Sigmoid colon (tissue), 4 donors: Measurements from ENCODE around the gene ECE1.

Source experiments
- EP300 ChIP-seq, 4 donors: sonication (generic); formaldehyde crosslinking; IDR thresholded peaks; one replicate each; pipeline ENCODE4 v1.6.1; 2017; ENCODE audit warnings: antibody characterized with exemption in 4 of 4
- POLR2A ChIP-seq, 2 donors: fragments of 450-650 bp; IDR thresholded peaks; one replicate each; pipeline ENCODE4 v1.6.1; 2016; ENCODE audit warnings: antibody characterized with exemption in 2 of 2, mild to moderate bottlenecking in 2 of 2, moderate library complexity in 2 of 2
- TF ChIP-seq, protein P1 (sequence below), 4 experiments: fragments of 450-650 bp in 3 of 4; fragments of 200-600 bp in 1 of 4; IDR thresholded peaks; one replicate each; pipeline ENCODE4 v1.5.1; 2016 to 2019; ENCODE audit warnings: antibody characterized with exemption in 4 of 4, mild to moderate bottlenecking in 3 of 4, moderate library complexity in 2 of 4

DNA sequence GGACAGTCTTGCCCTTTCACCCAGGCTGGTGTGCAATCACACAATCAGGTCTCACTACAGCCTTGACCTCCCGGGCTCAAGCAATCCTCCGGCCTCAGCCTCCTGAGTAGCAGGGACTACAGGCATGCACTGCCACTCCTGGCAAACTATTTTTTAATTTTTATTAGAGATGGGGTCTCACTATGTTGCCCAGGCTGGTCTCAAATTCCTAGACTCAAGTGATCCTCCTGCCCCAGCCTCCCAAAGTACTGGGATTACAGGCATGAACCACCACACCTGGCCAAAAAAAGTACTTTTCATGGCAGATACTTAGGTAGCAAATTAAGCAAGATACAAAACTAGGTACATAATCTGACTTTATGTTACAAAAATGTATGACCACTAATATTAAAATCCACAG is 121.8 kb downstream of the ECE1 start:
- no peak for TF ChIP-seq EP300 (IDR thresholded peaks at IDR 0.05)
- TF ChIP-seq, protein P1, sequence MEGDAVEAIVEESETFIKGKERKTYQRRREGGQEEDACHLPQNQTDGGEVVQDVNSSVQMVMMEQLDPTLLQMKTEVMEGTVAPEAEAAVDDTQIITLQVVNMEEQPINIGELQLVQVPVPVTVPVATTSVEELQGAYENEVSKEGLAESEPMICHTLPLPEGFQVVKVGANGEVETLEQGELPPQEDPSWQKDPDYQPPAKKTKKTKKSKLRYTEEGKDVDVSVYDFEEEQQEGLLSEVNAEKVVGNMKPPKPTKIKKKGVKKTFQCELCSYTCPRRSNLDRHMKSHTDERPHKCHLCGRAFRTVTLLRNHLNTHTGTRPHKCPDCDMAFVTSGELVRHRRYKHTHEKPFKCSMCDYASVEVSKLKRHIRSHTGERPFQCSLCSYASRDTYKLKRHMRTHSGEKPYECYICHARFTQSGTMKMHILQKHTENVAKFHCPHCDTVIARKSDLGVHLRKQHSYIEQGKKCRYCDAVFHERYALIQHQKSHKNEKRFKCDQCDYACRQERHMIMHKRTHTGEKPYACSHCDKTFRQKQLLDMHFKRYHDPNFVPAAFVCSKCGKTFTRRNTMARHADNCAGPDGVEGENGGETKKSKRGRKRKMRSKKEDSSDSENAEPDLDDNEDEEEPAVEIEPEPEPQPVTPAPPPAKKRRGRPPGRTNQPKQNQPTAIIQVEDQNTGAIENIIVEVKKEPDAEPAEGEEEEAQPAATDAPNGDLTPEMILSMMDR (IDR thresholded peaks at IDR 0.05) = no peak
- TF ChIP-seq POLR2A (IDR thresholded peaks at IDR 0.05) = no peak
